ENCODE data around the gene KMT2C. TPM values are rescaled to one million over a fixed set of nuclear protein-coding genes. Genes with fewer than 3 reads are reported as not detected.

KMT2C gene
- total RNA-seq, 2 experiments from 2014 or later = 47.5 to 105 TPM

DNA sequence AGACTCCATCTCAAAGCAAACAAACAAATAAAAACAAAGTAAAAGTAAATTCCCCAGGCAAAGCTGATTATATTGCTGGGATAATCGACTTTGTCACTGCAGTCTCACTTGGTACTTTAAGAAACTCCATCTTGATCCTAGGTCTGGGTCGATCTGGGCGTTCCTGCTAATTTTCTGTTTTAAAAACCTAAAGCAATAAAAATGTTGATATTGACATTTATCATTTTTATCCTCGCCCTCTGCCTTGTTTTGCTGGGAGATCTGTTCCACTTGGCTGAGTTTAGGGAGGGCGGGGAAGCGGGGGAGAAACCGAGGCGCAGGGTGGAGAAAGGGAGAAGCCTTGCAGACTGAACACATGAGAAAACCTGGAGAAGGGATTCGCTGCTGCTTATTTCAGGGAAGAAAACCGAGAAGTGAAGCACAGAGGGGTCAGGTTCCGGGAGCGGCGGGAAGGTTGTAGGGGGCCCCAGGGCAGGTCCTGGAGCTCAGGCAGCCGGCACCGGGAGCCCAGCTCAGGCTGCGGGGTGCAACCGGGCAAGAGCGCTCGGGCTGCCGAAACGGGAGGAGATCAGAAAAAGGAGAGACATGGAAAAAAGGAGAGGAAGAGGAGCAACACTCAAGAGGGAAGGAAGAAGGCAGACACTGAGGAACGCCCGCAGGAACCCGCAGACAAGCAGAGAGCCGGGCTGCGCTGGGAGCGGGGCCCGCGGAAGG, 27.3 kb upstream of the KMT2C start:
- peaks cover 10% of the 10 kb centered on the region; the same call in 1 of the 2 replicates for H3K79me2 ChIP-seq (ENCODE audit: insufficient read depth, low read depth, low read length)
- no peak for DNase-seq (ENCODE audit: low spot score)
- CTCF ChIA-PET (ENCODE audit: unreplicated experiment) = interaction anchor here (1.1 kb wide), 1 partner anchor 121 kb away, joined by 3 read pairs; no protein-coding TSS in a partner anchor
- BruUV-seq (replicated peaks) = TSS peak; percentile 80
- TF ChIP-seq, protein P1, sequence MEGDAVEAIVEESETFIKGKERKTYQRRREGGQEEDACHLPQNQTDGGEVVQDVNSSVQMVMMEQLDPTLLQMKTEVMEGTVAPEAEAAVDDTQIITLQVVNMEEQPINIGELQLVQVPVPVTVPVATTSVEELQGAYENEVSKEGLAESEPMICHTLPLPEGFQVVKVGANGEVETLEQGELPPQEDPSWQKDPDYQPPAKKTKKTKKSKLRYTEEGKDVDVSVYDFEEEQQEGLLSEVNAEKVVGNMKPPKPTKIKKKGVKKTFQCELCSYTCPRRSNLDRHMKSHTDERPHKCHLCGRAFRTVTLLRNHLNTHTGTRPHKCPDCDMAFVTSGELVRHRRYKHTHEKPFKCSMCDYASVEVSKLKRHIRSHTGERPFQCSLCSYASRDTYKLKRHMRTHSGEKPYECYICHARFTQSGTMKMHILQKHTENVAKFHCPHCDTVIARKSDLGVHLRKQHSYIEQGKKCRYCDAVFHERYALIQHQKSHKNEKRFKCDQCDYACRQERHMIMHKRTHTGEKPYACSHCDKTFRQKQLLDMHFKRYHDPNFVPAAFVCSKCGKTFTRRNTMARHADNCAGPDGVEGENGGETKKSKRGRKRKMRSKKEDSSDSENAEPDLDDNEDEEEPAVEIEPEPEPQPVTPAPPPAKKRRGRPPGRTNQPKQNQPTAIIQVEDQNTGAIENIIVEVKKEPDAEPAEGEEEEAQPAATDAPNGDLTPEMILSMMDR (conservative IDR thresholded peaks at IDR 0.05; ENCODE audit: low read length) = no peak
- TF ChIP-seq EZH2phosphoT487 (IDR thresholded peaks at IDR 0.05; ENCODE audit: borderline replicate concordance, low read depth, low read length) = no peak
- H3K9me3 ChIP-seq (ENCODE audit: low read length) = no peaks in the 10 kb centered on the region
- H4K20me1 ChIP-seq (ENCODE audit: insufficient read depth, low read length) = no peaks in the 10 kb centered on the region
- POLR2A ChIA-PET = interaction anchor here (0.6 to 1.6 kb wide), 2 partner anchors 123 to 184 kb away, joined by 3 to 5 read pairs; no protein-coding TSS in a partner anchor
- no peaks in the 10 kb centered on the region for H3K9me2 ChIP-seq (ENCODE audit: insufficient read depth, low read length)
- intact Hi-C loops (cut with micrococcal nuclease; ENCODE audit: unreplicated experiment) = loop anchor here (1.0 to 10.0 kb wide), 3 partner anchors 27 to 828 kb away; partner anchors contain the start of gene KMT2C
- peaks cover 14% of the 10 kb centered on the region for H3K4me1 ChIP-seq (ENCODE audit: insufficient read depth, low read length, poor library complexity, severe bottlenecking)
- H3K4me2 ChIP-seq (ENCODE audit: low read length) = peak overlapping the region; percentile 98
- H3K27ac ChIP-seq (ENCODE audit: low read depth, low read length, poor library complexity, severe bottlenecking) = peak overlapping the region; percentile 48
- no peaks in the 10 kb centered on the region for H3K36me3 ChIP-seq (ENCODE audit: insufficient read depth, low read length)
- H2AFZ ChIP-seq (ENCODE audit: low read length) = peak overlapping the region; percentile 74; the same call in 1 of the 2 replicates
- H3K4me3 ChIP-seq (ENCODE audit: low read depth, low read length, poor library complexity, severe bottlenecking) = peak overlapping the region; percentile 88

DNA sequence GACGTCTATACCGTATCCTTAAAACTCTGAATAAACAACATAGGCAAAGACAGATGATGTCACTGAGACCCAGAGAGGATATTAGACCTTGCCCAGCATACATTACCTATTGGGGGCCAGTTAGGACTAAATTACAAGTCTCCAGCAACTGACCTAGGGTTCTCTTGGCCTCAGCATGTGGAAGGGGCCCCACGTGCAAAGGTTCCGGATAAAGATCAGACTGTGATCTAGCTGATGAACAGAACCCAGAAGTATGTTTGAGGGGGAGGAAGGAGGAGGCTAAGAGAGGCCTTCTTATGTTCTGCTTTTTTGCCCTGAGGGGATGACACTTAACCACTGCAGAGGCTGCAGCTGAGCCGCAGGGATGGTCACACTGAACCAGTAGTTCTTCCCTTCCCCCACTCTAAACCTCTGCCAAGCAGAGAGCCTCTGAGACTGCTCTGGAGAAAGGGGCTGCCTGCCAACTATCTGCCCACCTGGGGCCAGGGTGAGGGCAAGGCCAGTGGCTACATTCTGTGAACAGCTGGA, 24.0 kb upstream of the KMT2C start:
- H3K4me3 ChIP-seq (ENCODE audit: low read depth, low read length, poor library complexity, severe bottlenecking) = no peak overlapping the region
- no peak overlapping the region for H3K27ac ChIP-seq (ENCODE audit: low read depth, low read length, poor library complexity, severe bottlenecking)
- CTCF ChIA-PET (ENCODE audit: unreplicated experiment) = no interaction called here
- H3K4me2 ChIP-seq (ENCODE audit: low read length) = peak overlapping the region; percentile 45
- H4K20me1 ChIP-seq (ENCODE audit: insufficient read depth, low read length) = no peaks in the 10 kb centered on the region
- no TSS peak for BruUV-seq (replicated peaks)
- intact Hi-C loops (cut with micrococcal nuclease; ENCODE audit: unreplicated experiment) = loop anchor here (10.0 kb wide), 1 partner anchor 825 kb away; no protein-coding TSS in a partner anchor
- H3K36me3 ChIP-seq (ENCODE audit: insufficient read depth, low read length) = no peaks in the 10 kb centered on the region
- H2AFZ ChIP-seq (ENCODE audit: low read length) = peak overlapping the region; percentile 21; the same call in 1 of the 2 replicates
- peaks cover 10% of the 10 kb centered on the region for H3K4me1 ChIP-seq (ENCODE audit: insufficient read depth, low read length, poor library complexity, severe bottlenecking)
- DNase-seq (ENCODE audit: low spot score) = peak; percentile 40
- no peaks in the 10 kb centered on the region for H3K9me2 ChIP-seq (ENCODE audit: insufficient read depth, low read length)
- TF ChIP-seq, protein P1 (conservative IDR thresholded peaks at IDR 0.05; ENCODE audit: low read length) = no peak
- TF ChIP-seq EZH2phosphoT487 (IDR thresholded peaks at IDR 0.05; ENCODE audit: borderline replicate concordance, low read depth, low read length) = no peak
- H3K79me2 ChIP-seq (ENCODE audit: insufficient read depth, low read depth, low read length) = peaks cover 2% of the 10 kb centered on the region; the same call in 1 of the 2 replicates
- POLR2A ChIA-PET = no interaction called here
- H3K9me3 ChIP-seq (ENCODE audit: low read length) = no peaks in the 10 kb centered on the region

Measured in OCI-LY7 (cell line).